ENCODE measurements around the gene SURF2. TPM values are rescaled to one million over a fixed set of nuclear protein-coding genes. Genes with fewer than 3 reads are reported as not detected.
"Not testable (repeated sequence)": the region's sequence is repeated elsewhere in the genome, so short reads cannot be mapped to it uniquely, and the experiment has no call there.

Gene SURF2
- total RNA-seq, 6 experiments from 2014 or later = 6.3 to 16.9 (median 8.2) TPM

- 63% methylated on average over 9 of the region's 13 CpGs for WGBS (ENCODE audit: insufficient coverage, low coverage, low lambda C conversion rate, missing lambda C conversion rate)
- no peak for ATAC-seq
- no peaks in the 10 kb centered on the region for H3K4me1 ChIP-seq
- intact Hi-C loops (cut with DNase I) = loop anchor here in 1 of 2 donors (5.0 kb wide), 1 partner anchor 833 kb away; no protein-coding TSS in a partner anchor
- H3K27me3 ChIP-seq = no peaks in the 10 kb centered on the region
- DNase-seq = peak in 1 of 3 donors; percentile 29
- no peak overlapping the region for H3K4me3 ChIP-seq
- no peak overlapping the region for H3K27ac ChIP-seq
- no peaks in the 10 kb centered on the region for H3K9me3 ChIP-seq
- H3K36me3 ChIP-seq = no peaks in the 10 kb centered on the region
- TF ChIP-seq CTCF (IDR thresholded peaks at IDR 0.05) = no peak
- TF ChIP-seq POLR2A (IDR thresholded peaks at IDR 0.05) = no peak
These were observed 32.2 kb upstream of the SURF2 start for GRCh38 chr9:133323991-133324703.

- 89% methylated on average over 3 of the region's 6 CpGs for WGBS (ENCODE audit: insufficient coverage, low coverage, low lambda C conversion rate, missing lambda C conversion rate)
These were observed 29.3 kb upstream of the SURF2 start for GRCh38 chr9:133327021-133327420.

GRCh38 chr9:133327834-133328484 lies 28.4 kb upstream of the SURF2 start:
- ATAC-seq = no peak
- Histone ChIP-seq H3K4me3 (no peak overlapping the region), H3K9me3 (no peaks in the 10 kb centered on the region), H3K27me3 (no peaks in the 10 kb centered on the region), H3K4me1 (no peaks in the 10 kb centered on the region), H3K27ac (no peak overlapping the region), H3K36me3 (peaks cover 3 to 31% (median 14%) of the 10 kb centered on the region in 4 donors)
- TF ChIP-seq CTCF (IDR thresholded peaks at IDR 0.05) (no peak), POLR2A (IDR thresholded peaks at IDR 0.05) (no peak)
- 92% methylated on average over 9 of the region's 10 CpGs for WGBS (ENCODE audit: insufficient coverage, low coverage, low lambda C conversion rate, missing lambda C conversion rate)
- intact Hi-C loops (cut with DNase I) = no loop called here
- DNase-seq = peak in 1 of 3 donors; percentile 26

More at GRCh38 chr9:133327021-133327420, 29.3 kb upstream of the SURF2 start:
- H3K27ac ChIP-seq; H3K9me3 ChIP-seq; H3K27me3 ChIP-seq; intact Hi-C loops (cut with DNase I); ATAC-seq; H3K4me3 ChIP-seq; H3K4me1 ChIP-seq: not testable (repeated sequence)
- DNase-seq = peak in 1 of 3 donors; percentile 3
- peaks cover 0 to 21% (median 7%) of the 10 kb centered on the region in 4 donors for H3K36me3 ChIP-seq

- not testable (repeated sequence) for H3K4me1 ChIP-seq, H3K9me3 ChIP-seq, ATAC-seq, H3K27ac ChIP-seq, H3K27me3 ChIP-seq, H3K4me3 ChIP-seq
- intact Hi-C loops (cut with DNase I) = loop anchor here in 1 of 2 donors (10.0 kb wide), 1 partner anchor 55 kb away; no protein-coding TSS in a partner anchor
- 46% methylated on average over 21 of the region's 21 CpGs for WGBS (ENCODE audit: insufficient coverage, low coverage, low lambda C conversion rate, missing lambda C conversion rate)
- peak; percentile 38 to 63 (median 54) for TF ChIP-seq CTCF (IDR thresholded peaks at IDR 0.05)
- DNase-seq = peak in 1 of 3 donors; percentile 55
- H3K36me3 ChIP-seq = peaks cover 3 to 45% (median 23%) of the 10 kb centered on the region in 4 donors
These were observed 26.8 kb upstream of the SURF2 start for GRCh38 chr9:133329306-133330156.

Measured in right lobe of liver (tissue), 6 donors.